Prostate gland (tissue), 2 donors: ENCODE measurements around the gene POLR1A.

Experiments
- CTCF ChIP-seq, 4 experiments: fragments of 200-600 bp in 2 of 4; fragments of 450-650 bp in 2 of 4; sonication (generic) in 2 of 4; IDR thresholded peaks; 1 replicate in 3 of 4; 2 replicates in 1 of 4; pipeline ENCODE4 v1.5.1; 2016 to 2019; ENCODE audit warnings: antibody characterized with exemption in 4 of 4, mild to moderate bottlenecking in 2 of 4, moderate library complexity in 2 of 4
- POLR2AphosphoS5 ChIP-seq: sonication (generic); formaldehyde crosslinking; IDR thresholded peaks from one replicate; pipeline ENCODE4 v1.6.1; 2017; ENCODE audit warnings: antibody characterized with exemption

DNA sequence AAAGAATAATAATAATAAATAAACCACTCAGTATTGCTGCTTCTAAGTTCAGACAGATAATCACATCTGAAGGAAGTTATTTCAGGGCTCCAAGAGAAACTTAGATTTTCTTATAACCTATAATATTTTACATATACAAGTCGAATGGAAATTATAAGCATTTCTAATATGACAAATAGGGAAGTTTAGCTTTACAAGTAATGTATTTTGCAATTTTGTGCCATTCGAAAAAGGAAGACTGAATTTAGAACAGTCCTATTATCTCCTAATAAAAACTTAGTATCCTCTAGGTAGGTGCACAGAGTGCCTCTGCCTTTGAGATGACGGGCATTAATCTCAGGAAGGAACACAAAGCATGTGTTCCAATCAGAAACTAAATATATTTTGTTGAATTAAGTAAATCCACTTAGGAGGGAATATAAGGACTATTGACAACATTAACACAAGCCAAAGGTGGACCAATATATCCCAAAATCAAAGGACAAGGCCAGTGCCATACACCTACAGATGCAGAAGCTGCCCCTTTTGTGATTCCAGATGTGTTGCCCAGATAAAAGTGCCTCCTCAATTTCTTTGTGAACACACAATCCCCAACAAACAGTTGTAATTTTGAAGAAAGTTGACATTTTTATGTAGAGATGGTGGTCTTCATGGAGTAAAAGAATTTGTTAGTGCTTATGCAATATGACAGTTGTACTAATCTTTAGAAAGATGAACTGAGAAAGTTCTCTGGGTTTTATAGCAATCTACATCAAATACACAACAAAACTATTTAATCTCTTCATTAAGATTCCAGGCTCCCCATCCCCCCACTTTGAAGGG is 37.0 kb upstream of the POLR1A start:
- TF ChIP-seq CTCF (IDR thresholded peaks at IDR 0.05) (no peak), POLR2AphosphoS5 (no peak)
